Mesendoderm (in vitro differentiated cells): ENCODE data around the gene CTSW.
A peak's percentile ranks its signal among the peaks of the same experiment; 100 is the strongest.

Experiments used
- DNase-seq: peaks from one replicate; pipeline ENCODE4 v3.0.0; 2013
- H2AK5ac ChIP-seq: 2 replicates; pipeline ENCODE4 v1.6.1; 2013; ENCODE audit warnings: low read length, inconsistent platforms
- H2BK120ac ChIP-seq: 2 replicates; pipeline ENCODE4 v1.6.1; 2013; ENCODE audit warnings: low read depth, mild to moderate bottlenecking, low read length, moderate library complexity, mixed read lengths
- H2BK15ac ChIP-seq: replicated peaks from 2 replicates; pipeline ENCODE4 v1.6.1; 2013; ENCODE audit warnings: low read depth, mild to moderate bottlenecking, moderate library complexity
- H2BK5ac ChIP-seq: 2 replicates; pipeline ENCODE4 v1.6.1; 2013; ENCODE audit warnings: low read length, inconsistent platforms
- H3K18ac ChIP-seq: 2 replicates; pipeline ENCODE4 v1.6.1; 2013; ENCODE audit warnings: mild to moderate bottlenecking, low read length, mixed read lengths
- H3K23ac ChIP-seq: one replicate; pipeline ENCODE4 v1.6.1; 2013; ENCODE audit warnings: low read length
- H3K27ac ChIP-seq: 2 replicates; pipeline ENCODE4 v1.5.1; 2013; ENCODE audit warnings: low read depth, mild to moderate bottlenecking, inconsistent platforms, low read length, moderate library complexity
- H3K27me3 ChIP-seq: 2 replicates; pipeline ENCODE4 v1.6.1; 2013; ENCODE audit warnings: low read length, control low read depth, mild to moderate bottlenecking, inconsistent platforms; ENCODE audit not compliant: insufficient read depth, poor library complexity
- H3K36me3 ChIP-seq: 2 replicates; pipeline ENCODE4 v1.6.1; 2013; ENCODE audit warnings: low read length, inconsistent platforms; ENCODE audit not compliant: control insufficient read depth, insufficient read depth
- H3K4ac ChIP-seq: one replicate; pipeline ENCODE4 v1.6.1; 2013; ENCODE audit warnings: low read depth, mild to moderate bottlenecking, low read length, moderate library complexity
- H3K4me1 ChIP-seq: 2 replicates; pipeline ENCODE4 v1.6.1; 2013; ENCODE audit warnings: low read depth, low read length, inconsistent platforms; ENCODE audit not compliant: control insufficient read depth
- H3K4me2 ChIP-seq: 2 replicates; pipeline ENCODE4 v1.6.1; 2013; ENCODE audit warnings: low read length
- H3K4me3 ChIP-seq: 2 replicates; pipeline ENCODE4 v1.5.1; 2013; ENCODE audit warnings: mild to moderate bottlenecking, low read length
- H3K56ac ChIP-seq: one replicate; pipeline ENCODE4 v1.6.1; 2013; ENCODE audit warnings: low read length
- H3K79me1 ChIP-seq: 2 replicates; pipeline ENCODE4 v1.6.1; 2013; ENCODE audit warnings: low read length, inconsistent platforms
- H3K79me2 ChIP-seq: 2 replicates; pipeline ENCODE4 v1.6.1; 2013; ENCODE audit warnings: mild to moderate bottlenecking, low read length; ENCODE audit not compliant: control insufficient read depth, insufficient read depth
- H3K9ac ChIP-seq: 2 replicates; pipeline ENCODE4 v1.6.1; 2013; ENCODE audit warnings: low read length, inconsistent platforms
- H4K5ac ChIP-seq: one replicate; pipeline ENCODE4 v1.6.1; 2013; ENCODE audit warnings: low read length
- H4K8ac ChIP-seq: one replicate; pipeline ENCODE4 v1.6.1; 2013; ENCODE audit warnings: low read depth, mild to moderate bottlenecking, control low read depth, low read length, moderate library complexity
- WGBS: extraction: QIAGEN DNeasy Blood & Tissue Kit; methylation state at CpG from one replicate; pipeline ENCODE4 v1.1.7; 2013; ENCODE audit warnings: low lambda C conversion rate, missing lambda C conversion rate; ENCODE audit not compliant: insufficient coverage; ENCODE audit errors: extremely low coverage; 5-methylcytosine and 5-hydroxymethylcytosine counted together

The CTSW gene

GRCh38 chr11:65917434-65918210 lies 38.0 kb downstream of the CTSW start:
- H2BK120ac ChIP-seq: no peak overlapping the region
- H3K79me1 ChIP-seq: peaks cover 17% of the 10 kb centered on the region
- peak overlapping the region; percentile 94 for H3K23ac ChIP-seq
- H3K56ac ChIP-seq: peak overlapping the region; percentile 96
- no peaks in the 10 kb centered on the region for H3K27me3 ChIP-seq
- H3K18ac ChIP-seq: no peak overlapping the region
- no peak overlapping the region for H2BK15ac ChIP-seq
- no peak overlapping the region for H4K5ac ChIP-seq
- no peak overlapping the region for H2BK5ac ChIP-seq
- peak overlapping the region; percentile 96 for H3K4me3 ChIP-seq
- no peak overlapping the region for H3K4ac ChIP-seq
- no peaks in the 10 kb centered on the region for H3K36me3 ChIP-seq
- peak overlapping the region; percentile 90 for H3K4me2 ChIP-seq
- H3K9ac ChIP-seq: peak overlapping the region; percentile 97
- no CpG with 5 or more reads among the region's 35 CpGs for WGBS
- H3K4me1 ChIP-seq: peaks cover 3% of the 10 kb centered on the region
- H3K27ac ChIP-seq: no peak overlapping the region
- no peak overlapping the region for H4K8ac ChIP-seq
- peak overlapping the region; percentile 95 for H2AK5ac ChIP-seq
- H3K79me2 ChIP-seq: peaks cover 8% of the 10 kb centered on the region
- DNase-seq: no peak

- Histone ChIP-seq H2BK5ac (no peak within 1 kb of the TSS), H3K4me1 (peaks cover 3% of the 10 kb centered on the region), H4K5ac (no peak within 1 kb of the TSS), H3K4me3 (peak within 1 kb of the TSS; percentile 96), H3K27me3 (no peaks in the 10 kb centered on the region), H3K27ac (peak within 1 kb of the TSS; percentile 39), H3K4ac (peak within 1 kb of the TSS; percentile 92), H3K79me1 (peaks cover 17% of the 10 kb centered on the region), H2BK15ac (no peak within 1 kb of the TSS), H2AK5ac (peak within 1 kb of the TSS; percentile 95), H3K4me2 (peak within 1 kb of the TSS; percentile 93), H3K9ac (peak within 1 kb of the TSS; percentile 97), H2BK120ac (no peak within 1 kb of the TSS), H3K79me2 (peaks cover 8% of the 10 kb centered on the region), H3K56ac (peak within 1 kb of the TSS; percentile 96), H4K8ac (no peak within 1 kb of the TSS), H3K18ac (peak within 1 kb of the TSS; percentile 90), H3K23ac (peak within 1 kb of the TSS; percentile 94), H3K36me3 (no peaks in the 10 kb centered on the region)
- DNase-seq: peak; percentile 69
- no CpG with 5 or more reads among the region's 77 CpGs for WGBS
Measured at GRCh38 chr11:65918211-65919140, 38.8 kb downstream of the CTSW start, which contains the start of gene C11orf68. Gene C11orf68 (minus strand): TSS chr11:65919062. CDS start chr11:65919031, 31 bp downstream.

- Histone ChIP-seq H3K36me3 (no peaks in the 10 kb centered on the region), H3K4ac (peak within 1 kb of the TSS; percentile 92), H3K27me3 (no peaks in the 10 kb centered on the region), H2BK15ac (no peak within 1 kb of the TSS), H3K79me1 (peaks cover 17% of the 10 kb centered on the region), H3K27ac (peak within 1 kb of the TSS; percentile 39), H3K18ac (peak within 1 kb of the TSS; percentile 90), H2BK120ac (no peak within 1 kb of the TSS), H4K5ac (no peak within 1 kb of the TSS), H3K4me3 (peak within 1 kb of the TSS; percentile 96), H2AK5ac (peak within 1 kb of the TSS; percentile 95), H3K23ac (peak within 1 kb of the TSS; percentile 94), H3K79me2 (peaks cover 8% of the 10 kb centered on the region), H2BK5ac (no peak within 1 kb of the TSS), H4K8ac (no peak within 1 kb of the TSS), H3K9ac (peak within 1 kb of the TSS; percentile 97), H3K4me1 (peaks cover 3% of the 10 kb centered on the region), H3K56ac (peak within 1 kb of the TSS; percentile 96), H3K4me2 (peak within 1 kb of the TSS; percentile 93)
- no CpG with 5 or more reads among the region's 59 CpGs for WGBS
- peak; percentile 99 for DNase-seq
Measured at GRCh38 chr11:65919141-65919572, 39.5 kb downstream of the CTSW start, which contains the start of gene DRAP1. Gene DRAP1 (plus strand): TSS chr11:65919426. CDS start chr11:65919502, 76 bp downstream.

- Histone ChIP-seq H4K8ac (no peak overlapping the region), H3K56ac (peak overlapping the region; percentile 93), H3K4me2 (peak overlapping the region; percentile 93), H3K18ac (peak overlapping the region; percentile 23), H2AK5ac (no peak overlapping the region), H3K4me1 (peaks cover 3% of the 10 kb centered on the region), H2BK15ac (no peak overlapping the region), H3K23ac (no peak overlapping the region), H3K4me3 (peak overlapping the region; percentile 74), H3K36me3 (no peaks in the 10 kb centered on the region), H2BK120ac (no peak overlapping the region), H3K9ac (peak overlapping the region; percentile 81), H3K79me2 (peaks cover 8% of the 10 kb centered on the region), H3K79me1 (peaks cover 17% of the 10 kb centered on the region), H2BK5ac (no peak overlapping the region), H3K27me3 (no peaks in the 10 kb centered on the region), H3K27ac (peak overlapping the region; percentile 28), H3K4ac (no peak overlapping the region), H4K5ac (no peak overlapping the region)
- DNase-seq: peak; percentile 52
- no CpG with 5 or more reads among the region's 60 CpGs for WGBS
Measured at GRCh38 chr11:65919573-65920371, 40.1 kb downstream of the CTSW start.

GRCh38 chr11:65920372-65920802 lies 40.8 kb downstream of the CTSW start:
- no peak overlapping the region for H2BK5ac ChIP-seq
- no peak overlapping the region for H3K4ac ChIP-seq
- peak overlapping the region; percentile 93 for H3K4me2 ChIP-seq
- no peak overlapping the region for H2BK15ac ChIP-seq
- no peak overlapping the region for H2BK120ac ChIP-seq
- peaks cover 3% of the 10 kb centered on the region for H3K4me1 ChIP-seq
- H3K18ac ChIP-seq: no peak overlapping the region
- H3K4me3 ChIP-seq: no peak overlapping the region
- H2AK5ac ChIP-seq: no peak overlapping the region
- peaks cover 8% of the 10 kb centered on the region for H3K79me2 ChIP-seq
- no peak overlapping the region for H3K27ac ChIP-seq
- H3K27me3 ChIP-seq: no peaks in the 10 kb centered on the region
- no peak overlapping the region for H4K8ac ChIP-seq
- peak overlapping the region; percentile 81 for H3K9ac ChIP-seq
- H3K36me3 ChIP-seq: no peaks in the 10 kb centered on the region
- WGBS: no CpG with 5 or more reads among the region's 15 CpGs
- no peak overlapping the region for H3K23ac ChIP-seq
- DNase-seq: no peak
- no peak overlapping the region for H4K5ac ChIP-seq
- H3K56ac ChIP-seq: peak overlapping the region; percentile 93
- H3K79me1 ChIP-seq: peaks cover 17% of the 10 kb centered on the region
